HG03460 (cell line): Measurements from ENCODE around the gene ACOT12.
"Not testable (repeated sequence)": the region's sequence is repeated elsewhere in the genome, so short reads cannot be mapped to it uniquely, and the experiment has no call there.

Source experiments
- ATAC-seq: cut with Tn5 transposase; IDR thresholded peaks from one replicate; pipeline ENCODE4 v1.9.1; 2021; ENCODE audit not compliant: unreplicated experiment

Gene ACOT12

GRCh38 chr5:81393783-81394718, at the start of gene ACOT12:
Gene ACOT12, minus strand, starts transcription at chr5:81394134. Its CDS starts 20 bp downstream, at chr5:81394114.
- ATAC-seq = no peak

- ATAC-seq = no peak
Measured at GRCh38 chr5:81435023-81435422, 41.1 kb upstream of the ACOT12 start.

- no peak for ATAC-seq
Measured at GRCh38 chr5:81429985-81430384, 36.1 kb upstream of the ACOT12 start.

GRCh38 chr5:81429363-81429762, 35.4 kb upstream of the ACOT12 start:
- no peak for ATAC-seq

GRCh38 chr5:81428861-81429260, 34.9 kb upstream of the ACOT12 start:
- no peak for ATAC-seq

- no peak for ATAC-seq
Measured at GRCh38 chr5:81428446-81428845, 34.5 kb upstream of the ACOT12 start.

- no peak for ATAC-seq
Measured at GRCh38 chr5:81427566-81427965, 33.6 kb upstream of the ACOT12 start.

GRCh38 chr5:81426359-81427030, 32.6 kb upstream of the ACOT12 start:
- no peak for ATAC-seq

GRCh38 chr5:81425569-81425968, 31.6 kb upstream of the ACOT12 start:
- no peak for ATAC-seq

GRCh38 chr5:81424728-81425127, 30.8 kb upstream of the ACOT12 start:
- ATAC-seq = no peak

- ATAC-seq = no peak
Measured at GRCh38 chr5:81422671-81423070, 28.7 kb upstream of the ACOT12 start.

GRCh38 chr5:81420039-81420667, 26.2 kb upstream of the ACOT12 start:
- ATAC-seq = no peak

GRCh38 chr5:81418606-81419005, 24.7 kb upstream of the ACOT12 start:
- no peak for ATAC-seq

GRCh38 chr5:81417052-81417451, 23.1 kb upstream of the ACOT12 start:
- no peak for ATAC-seq

- no peak for ATAC-seq
Measured at GRCh38 chr5:81409896-81410295, 16.0 kb upstream of the ACOT12 start.

GRCh38 chr5:81409361-81409760, 15.4 kb upstream of the ACOT12 start:
- no peak for ATAC-seq

- no peak for ATAC-seq
Measured at GRCh38 chr5:81408496-81408895, 14.6 kb upstream of the ACOT12 start.

- ATAC-seq = not testable (repeated sequence)
Measured at GRCh38 chr5:81407811-81408210, 13.9 kb upstream of the ACOT12 start.

GRCh38 chr5:81405126-81405891, 11.4 kb upstream of the ACOT12 start:
- ATAC-seq = no peak

- no peak for ATAC-seq
Measured at GRCh38 chr5:81402192-81402930, 8.4 kb upstream of the ACOT12 start.
